GM15510 (cell line): ENCODE measurements around the gene BRIP1.

ENCODE experiments used
- POLR2A ChIP-seq: IDR thresholded peaks from 3 replicates; pipeline ENCODE4 v1.6.1; 2011; ENCODE audit warnings: borderline replicate concordance; ENCODE audit not compliant: insufficient read length; ENCODE audit errors: extremely low read depth

The BRIP1 gene

GRCh38 chr17:61698244-61698643 lies 165.1 kb downstream of the BRIP1 start:
- TF ChIP-seq POLR2A: no peak

GRCh38 chr17:61695779-61696337 lies 167.5 kb downstream of the BRIP1 start:
- TF ChIP-seq POLR2A: no peak

- no peak for TF ChIP-seq POLR2A
These were observed 169.2 kb downstream of the BRIP1 start for GRCh38 chr17:61694095-61694494.

GRCh38 chr17:61689610-61690180 lies 173.6 kb downstream of the BRIP1 start:
- TF ChIP-seq POLR2A: no peak

- no peak for TF ChIP-seq POLR2A
These were observed 175.6 kb downstream of the BRIP1 start for GRCh38 chr17:61687769-61688168.

GRCh38 chr17:61686113-61686512 lies 177.2 kb downstream of the BRIP1 start:
- TF ChIP-seq POLR2A: no peak

- no peak for TF ChIP-seq POLR2A
These were observed 178.5 kb downstream of the BRIP1 start for GRCh38 chr17:61684818-61685217.

GRCh38 chr17:61684172-61684571 lies 179.2 kb downstream of the BRIP1 start:
- no peak for TF ChIP-seq POLR2A

GRCh38 chr17:61683466-61683865 lies 179.9 kb downstream of the BRIP1 start:
- no peak for TF ChIP-seq POLR2A

- no peak for TF ChIP-seq POLR2A
These were observed 182.4 kb downstream of the BRIP1 start for GRCh38 chr17:61680921-61681320.

GRCh38 chr17:61678339-61678738 lies 185.0 kb downstream of the BRIP1 start:
- TF ChIP-seq POLR2A: no peak

- TF ChIP-seq POLR2A: no peak
These were observed 191.2 kb downstream of the BRIP1 start for GRCh38 chr17:61672140-61672539.

- no peak for TF ChIP-seq POLR2A
These were observed 192.6 kb downstream of the BRIP1 start for GRCh38 chr17:61670691-61671090.

GRCh38 chr17:61669522-61669921 lies 193.8 kb downstream of the BRIP1 start:
- TF ChIP-seq POLR2A: no peak

- no peak for TF ChIP-seq POLR2A
These were observed 194.8 kb downstream of the BRIP1 start for GRCh38 chr17:61668486-61668885.

GRCh38 chr17:61663310-61663709 lies 200.0 kb downstream of the BRIP1 start:
- no peak for TF ChIP-seq POLR2A

GRCh38 chr17:61662741-61663140 lies 200.6 kb downstream of the BRIP1 start:
- TF ChIP-seq POLR2A: no peak
